ENCODE results near the gene SELENOI.
A peak's percentile ranks its signal among the peaks of the same experiment; 100 is the strongest.
"Not testable (repeated sequence)": the region's sequence is repeated elsewhere in the genome, so short reads cannot be mapped to it uniquely, and the experiment has no call there.

SELENOI gene

GRCh38 chr2:26327291-26328272 lies 18.4 kb upstream of the SELENOI start:
- no peak for DNase-seq (ENCODE audit: low spot score)

- DNase-seq (ENCODE audit: low spot score): not testable (repeated sequence)
Observed at GRCh38 chr2:26329083-26329482, 16.9 kb upstream of the SELENOI start.

GRCh38 chr2:26330114-26330549 lies 15.8 kb upstream of the SELENOI start:
- DNase-seq (ENCODE audit: low spot score): peak; percentile 62

GRCh38 chr2:26330604-26331003 lies 15.3 kb upstream of the SELENOI start:
- no peak for DNase-seq (ENCODE audit: low spot score)

- DNase-seq (ENCODE audit: low spot score): not testable (repeated sequence)
Observed at GRCh38 chr2:26331321-26331720, 14.6 kb upstream of the SELENOI start.

- no peak for DNase-seq (ENCODE audit: low spot score)
Observed at GRCh38 chr2:26333293-26333692, 12.7 kb upstream of the SELENOI start.

- DNase-seq (ENCODE audit: low spot score): no peak
Observed at GRCh38 chr2:26335231-26335630, 10.7 kb upstream of the SELENOI start.

- DNase-seq (ENCODE audit: low spot score): no peak
Observed at GRCh38 chr2:26336719-26337118, 9.2 kb upstream of the SELENOI start.

GRCh38 chr2:26337298-26337697 lies 8.6 kb upstream of the SELENOI start:
- DNase-seq (ENCODE audit: low spot score): no peak

- no peak for DNase-seq (ENCODE audit: low spot score)
Observed at GRCh38 chr2:26340831-26341230, 5.1 kb upstream of the SELENOI start.

- DNase-seq (ENCODE audit: low spot score): no peak
Observed at GRCh38 chr2:26344581-26345282, 1.2 kb upstream of the SELENOI start.

GRCh38 chr2:26345283-26345544 lies 729 bp upstream of the SELENOI start:
- DNase-seq (ENCODE audit: low spot score): no peak

- peak; percentile 29 for DNase-seq (ENCODE audit: low spot score)
Observed at GRCh38 chr2:26346454-26347053, 611 bp downstream of the SELENOI start, which contains the start of gene ADGRF3. Gene ADGRF3 (minus strand): TSS chr2:26346789. CDS start chr2:26346234, 555 bp downstream.

- DNase-seq (ENCODE audit: low spot score): no peak
Observed at GRCh38 chr2:26347286-26347865, 1.4 kb downstream of the SELENOI start.

- DNase-seq (ENCODE audit: low spot score): no peak
Observed at GRCh38 chr2:26349690-26350089, 3.7 kb downstream of the SELENOI start.

- DNase-seq (ENCODE audit: low spot score): no peak
Observed at GRCh38 chr2:26351375-26352090, 5.6 kb downstream of the SELENOI start.

GRCh38 chr2:26352892-26353291 lies 6.9 kb downstream of the SELENOI start:
- DNase-seq (ENCODE audit: low spot score): no peak

- DNase-seq (ENCODE audit: low spot score): not testable (repeated sequence)
Observed at GRCh38 chr2:26354469-26354868, 8.5 kb downstream of the SELENOI start.

GRCh38 chr2:26355038-26355995 lies 9.4 kb downstream of the SELENOI start:
- DNase-seq (ENCODE audit: low spot score): no peak

- no peak for DNase-seq (ENCODE audit: low spot score)
Observed at GRCh38 chr2:26356111-26356510, 10.2 kb downstream of the SELENOI start.

- no peak for DNase-seq (ENCODE audit: low spot score)
Observed at GRCh38 chr2:26356771-26357170, 10.8 kb downstream of the SELENOI start.
